GM12878 (cell line): ENCODE data around the gene TMEM232. TPM values are rescaled to one million over a fixed set of nuclear protein-coding genes. Genes with fewer than 3 reads are reported as not detected.

Experiments
- ATAC-seq: fragments of 200-7000 bp; cut with Tn5 transposase; 3 replicates; pipeline ENCODE4 v1.9.1; 2020; ENCODE audit warnings: mild to moderate bottlenecking, moderate library complexity
- BruUV-seq: library from RNA; stranded (reverse); fragments of 400-500 nt; replicated peaks from 2 replicates; lab custom pipeline; 2021; lab: Mats Ljungman, UMichigan
- CTCF ChIA-PET: fragments of 300-600 bp; sonication (Branson Sonifier 250); formaldehyde crosslinking; extraction: SDS; loops from one replicate; lab custom pipeline; 2021; ENCODE audit warnings: inconsistent platforms; lab: Yijun Ruan, JAX
- POLR2A ChIA-PET: fragments of 350-600 bp; formaldehyde crosslinking; extraction: SDS; loops from one replicate; lab custom pipeline; 2021; ENCODE audit warnings: inconsistent platforms; lab: Charles Lee
- RAD21 ChIA-PET: fragments of 300-600 bp; sonication (Branson Sonifier 250); formaldehyde crosslinking; loops from one replicate; lab custom pipeline; 2023; ENCODE audit warnings: antibody characterized with exemption; ENCODE audit not compliant: unreplicated experiment; lab: Charles Lee
- SMC1A ChIA-PET: fragments of 300-600 bp; sonication (Branson Sonifier 250); formaldehyde crosslinking; loops from one replicate; lab custom pipeline; 2023; ENCODE audit not compliant: unreplicated experiment, uncharacterized antibody; lab: Charles Lee
- DNase-seq: peaks from one replicate; pipeline ENCODE4 v3.0.0-alpha.2; 2011; ENCODE audit warnings: low read depth, low spot score
- FAIRE-seq: peaks from 3 replicates; lab custom pipeline; 2011; peaks lifted over from hg19 to GRCh38; lab: Jason Lieb, UNC
- H2AFZ ChIP-seq: 2 replicates; pipeline ENCODE4 v1.6.0; 2011; ENCODE audit warnings: low read depth, low read length, control low read depth; ENCODE audit not compliant: control insufficient read depth
- H3K27ac ChIP-seq: 2 replicates; pipeline ENCODE4 v1.5.1; 2011; ENCODE audit warnings: control low read depth; ENCODE audit not compliant: control insufficient read depth, insufficient read depth
- H3K27me3 ChIP-seq, 2 experiments: replicated peaks in 1 of 2; 2 replicates each; pipeline versions ENCODE4 v1.6.0 to v1.6.1; 2011; ENCODE audit warnings: low read length in 1 of 2; ENCODE audit not compliant: control insufficient read depth in 2 of 2, insufficient read depth in 2 of 2
- H3K36me3 ChIP-seq, 2 experiments: 2 replicates each; pipeline ENCODE4 v1.5.1; 2011; ENCODE audit warnings: low read length in 1 of 2; ENCODE audit not compliant: control insufficient read depth in 2 of 2, insufficient read depth in 2 of 2
- H3K4me1 ChIP-seq: 2 replicates; pipeline ENCODE4 v1.6.1; 2011; ENCODE audit warnings: mild to moderate bottlenecking, low read length, moderate library complexity, mixed read lengths; ENCODE audit not compliant: control insufficient read depth, insufficient read depth
- H3K4me2 ChIP-seq: 2 replicates; pipeline ENCODE4 v1.6.0; 2011; ENCODE audit warnings: control low read depth; ENCODE audit not compliant: control insufficient read depth, insufficient read depth
- H3K4me3 ChIP-seq: fragments of 200-600 bp; sonication (generic); 2 replicates; pipeline ENCODE4 v1.5.1; 2016
- H3K79me2 ChIP-seq: 2 replicates; pipeline ENCODE4 v1.6.0; 2011; ENCODE audit warnings: low read length; ENCODE audit not compliant: control insufficient read depth, insufficient read depth
- H3K9ac ChIP-seq: 2 replicates; pipeline ENCODE4 v1.8.0; 2011; ENCODE audit warnings: low read length, control low read depth, mixed read lengths; ENCODE audit not compliant: control insufficient read depth, insufficient read depth
- H3K9me3 ChIP-seq: replicated peaks from 3 replicates; pipeline ENCODE4 v1.5.1; 2011; ENCODE audit warnings: mild to moderate bottlenecking, low read length; ENCODE audit not compliant: control insufficient read depth, insufficient read depth
- H4K20me1 ChIP-seq: 2 replicates; pipeline ENCODE4 v1.6.0; 2011; ENCODE audit not compliant: control insufficient read depth, insufficient read depth
- CBFB ChIP-seq: IDR thresholded peaks from 2 replicates; pipeline ENCODE4 v1.6.1; 2016; ENCODE audit warnings: antibody characterized with exemption, low read depth
- CHD1 ChIP-seq: IDR thresholded peaks from 2 replicates; pipeline ENCODE4 v1.6.1; 2012; ENCODE audit warnings: low read depth, low read length, improper control_type of control experiment
- CREM ChIP-seq: IDR thresholded peaks from 2 replicates; pipeline ENCODE4 v1.6.1; 2014; ENCODE audit warnings: antibody characterized with exemption, low read depth
- ESRRA ChIP-seq: IDR thresholded peaks from 2 replicates; pipeline ENCODE4 v1.6.1; 2012; ENCODE audit warnings: mild to moderate bottlenecking, low read length, improper control_type of control experiment
- MTA2 ChIP-seq: fragments of 450-650 bp; IDR thresholded peaks from 2 replicates; pipeline ENCODE4 v1.6.1; 2016; ENCODE audit warnings: low read depth, mild to moderate bottlenecking, moderate library complexity
- NR2C2 ChIP-seq: IDR thresholded peaks from 2 replicates; pipeline ENCODE4 v1.6.1; 2011; ENCODE audit warnings: borderline replicate concordance, low read depth; ENCODE audit not compliant: control insufficient read depth, insufficient read length
- POLR2A ChIP-seq: IDR thresholded peaks from 2 replicates; pipeline ENCODE4 v1.6.1; 2011; ENCODE audit warnings: low read depth, mild to moderate bottlenecking, low read length
- TARDBP ChIP-seq: IDR thresholded peaks from 2 replicates; pipeline ENCODE4 v1.6.1; 2016; ENCODE audit warnings: borderline replicate concordance
- WGBS: methylation state at CpG from one replicate; pipeline ENCODE4 v1.1.6; 2016; ENCODE audit warnings: low lambda C conversion rate; ENCODE audit not compliant: insufficient replicate concordance, insufficient coverage; ENCODE audit errors: missing lambda C conversion rate; 5-methylcytosine and 5-hydroxymethylcytosine counted together
- in situ Hi-C: fragments of 300-500 bp; cut with MboI; formaldehyde crosslinking; loops from 9 replicates; pipeline ENCODE4 v1.14.3; 2018; ENCODE audit warnings: mixed read lengths
- intact Hi-C: fragments of 100-400 bp; cut with micrococcal nuclease; formaldehyde crosslinking; loops from one replicate; pipeline ENCODE4 v1.14.2; 2022; ENCODE audit not compliant: unreplicated experiment
- polyA plus RNA-seq, 11 experiments: library from polyadenylated mRNA; depleted of rRNA in 4 of 11; unstranded in 6 of 11; stranded (reverse) in 5 of 11; fragments of >200 nt; fragmentation: Nextera tagmentation in 4 of 11; fragmentation: Illumina TruSeq in 1 of 11; extraction: Ambion mirVana in 4 of 11; extraction: Trizol in 1 of 11; gene quantifications; 1 replicate in 1 of 11; 2 replicates in 10 of 11; pipeline versions ENCODE4 v1.2.1 to v1.2.3, GENCODE V29; 2011 to 2016; ENCODE audit warnings: inconsistent platforms in 2 of 11, missing spikeins in 2 of 11, low read depth in 1 of 11
- total RNA-seq, 4 experiments: library from RNA; depleted of rRNA in 3 of 4; stranded (reverse); fragments of >200 nt in 3 of 4; fragmentation: Illumina TruSeq in 1 of 4; extraction: Trizol in 1 of 4; gene quantifications; 2 replicates each; pipeline versions ENCODE4 v1.2.1 to v1.2.3, GENCODE V29; 2013 to 2021
- TF ChIP-seq, protein P1 (sequence below): fragments of 450-650 bp; IDR thresholded peaks from 2 replicates; pipeline ENCODE4 v1.6.1; 2017; ENCODE audit warnings: mild to moderate bottlenecking

TMEM232 gene
- total and polyA plus RNA-seq, 10 of the 15 experiments (the other 5 are each of a cell fraction or from before 2014, with no cell fraction given) = 0.29 to 1.3 (median 0.91) TPM

DNA sequence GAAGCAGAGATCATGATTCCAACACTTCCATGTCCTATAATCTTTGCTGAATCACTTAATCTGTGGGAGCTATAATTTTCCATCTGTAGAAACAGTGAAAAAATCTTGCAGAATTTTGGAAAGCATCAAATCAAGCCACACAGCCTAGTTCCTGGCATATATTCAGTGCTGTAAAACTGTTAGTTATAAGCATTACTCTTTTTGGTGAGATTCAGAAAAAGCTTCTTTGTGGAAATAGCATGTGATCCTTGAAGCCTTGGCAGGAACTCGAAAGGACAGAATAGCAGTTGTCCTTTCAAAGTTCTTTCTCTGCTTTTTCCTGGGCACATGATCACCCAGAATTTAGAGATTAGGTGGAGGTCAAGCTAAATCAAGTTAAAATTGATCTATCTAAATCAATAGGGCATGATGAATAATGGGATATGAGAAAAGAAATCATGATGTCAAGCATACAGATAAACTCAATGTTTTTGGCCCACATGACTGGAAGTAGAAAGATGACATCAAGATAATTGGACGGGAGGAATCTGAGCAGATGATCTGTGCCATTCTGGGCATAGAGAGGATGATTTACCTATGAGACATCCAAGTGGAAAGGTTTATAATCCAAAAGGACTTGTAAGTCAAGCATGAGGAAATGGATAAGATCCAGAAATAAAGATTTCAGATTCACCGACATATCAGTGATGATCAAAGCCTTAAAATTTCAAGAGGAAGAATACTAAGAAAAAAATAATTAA is 73.1 kb downstream of the TMEM232 start:
- ATAC-seq (no peak), DNase-seq (no peak), FAIRE-seq (no peak)
- POLR2A ChIA-PET = no interaction called here
- in situ Hi-C loops (no loop called here), intact Hi-C loops (no loop called here)
- BruUV-seq = no TSS peak
- H4K20me1 ChIP-seq = no peaks in the 10 kb centered on the region
- no peak overlapping the region for H3K27ac ChIP-seq
- WGBS = 15% methylated on average over 3 of the region's 3 CpGs
- H3K79me2 ChIP-seq = no peaks in the 10 kb centered on the region
- no peak overlapping the region for H3K9ac ChIP-seq
- TF ChIP-seq CHD1 = no peak
- no peak for TF ChIP-seq CBFB
- TF ChIP-seq TARDBP = no peak
- TF ChIP-seq NR2C2 = no peak
- TF ChIP-seq ESRRA = no peak
- TF ChIP-seq CREM = no peak
- no peak for TF ChIP-seq MTA2
- no peak for TF ChIP-seq POLR2A
- TF ChIP-seq, protein P1, sequence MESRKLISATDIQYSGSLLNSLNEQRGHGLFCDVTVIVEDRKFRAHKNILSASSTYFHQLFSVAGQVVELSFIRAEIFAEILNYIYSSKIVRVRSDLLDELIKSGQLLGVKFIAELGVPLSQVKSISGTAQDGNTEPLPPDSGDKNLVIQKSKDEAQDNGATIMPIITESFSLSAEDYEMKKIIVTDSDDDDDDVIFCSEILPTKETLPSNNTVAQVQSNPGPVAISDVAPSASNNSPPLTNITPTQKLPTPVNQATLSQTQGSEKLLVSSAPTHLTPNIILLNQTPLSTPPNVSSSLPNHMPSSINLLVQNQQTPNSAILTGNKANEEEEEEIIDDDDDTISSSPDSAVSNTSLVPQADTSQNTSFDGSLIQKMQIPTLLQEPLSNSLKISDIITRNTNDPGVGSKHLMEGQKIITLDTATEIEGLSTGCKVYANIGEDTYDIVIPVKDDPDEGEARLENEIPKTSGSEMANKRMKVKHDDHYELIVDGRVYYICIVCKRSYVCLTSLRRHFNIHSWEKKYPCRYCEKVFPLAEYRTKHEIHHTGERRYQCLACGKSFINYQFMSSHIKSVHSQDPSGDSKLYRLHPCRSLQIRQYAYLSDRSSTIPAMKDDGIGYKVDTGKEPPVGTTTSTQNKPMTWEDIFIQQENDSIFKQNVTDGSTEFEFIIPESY = no peak
- H3K36me3 ChIP-seq = no peaks in the 10 kb centered on the region
- no peaks in the 10 kb centered on the region for H3K4me1 ChIP-seq
- H3K4me2 ChIP-seq = no peak overlapping the region
- no peaks in the 10 kb centered on the region for H3K27me3 ChIP-seq
- no peak overlapping the region for H3K4me3 ChIP-seq
- no peak overlapping the region for H2AFZ ChIP-seq
- CTCF ChIA-PET = no interaction called here
- no peaks in the 10 kb centered on the region for H3K9me3 ChIP-seq
- RAD21 ChIA-PET = no interaction called here
- SMC1A ChIA-PET = interaction anchor here (1.3 kb wide), 1 partner anchor 50 kb away, joined by 3 read pairs; no protein-coding TSS in a partner anchor
